ENCODE data around the gene KIF16B.

- TF ChIP-seq SIN3A (IDR thresholded peaks at IDR 0.05; ENCODE audit: borderline replicate concordance, insufficient read depth, low read length) (no peak), POLR2AphosphoS5 (IDR thresholded peaks at IDR 0.05; ENCODE audit: low read depth, low read length) (no peak), TAF1 (IDR thresholded peaks at IDR 0.05; ENCODE audit: borderline replicate concordance, insufficient read depth, low read length) (no peak), REST (IDR thresholded peaks at IDR 0.05; ENCODE audit: insufficient read depth in 1 of 2, low read depth in 2 of 2, low read length in 2 of 2) (no peak), FOXP2 (optimal IDR thresholded peaks at IDR 0.05; ENCODE audit: borderline replicate concordance, extremely low read depth, extremely low read length, insufficient read depth) (no peak)
Observed at GRCh38 chr20:16601047-16601446, 27.8 kb upstream of the KIF16B start.
